C4-2B (cell line): Measurements from ENCODE around the gene DNAL1.

ENCODE experiments used
- ZFX ChIP-seq: fragments of 450-650 bp; IDR thresholded peaks from 2 replicates; pipeline ENCODE4 v1.6.1; 2017
- TF ChIP-seq, protein P1 (sequence below): fragments of 450-650 bp; conservative IDR thresholded peaks from 2 replicates; pipeline ENCODE4 v1.5.1; 2017; ENCODE audit warnings: mild to moderate bottlenecking

DNA sequence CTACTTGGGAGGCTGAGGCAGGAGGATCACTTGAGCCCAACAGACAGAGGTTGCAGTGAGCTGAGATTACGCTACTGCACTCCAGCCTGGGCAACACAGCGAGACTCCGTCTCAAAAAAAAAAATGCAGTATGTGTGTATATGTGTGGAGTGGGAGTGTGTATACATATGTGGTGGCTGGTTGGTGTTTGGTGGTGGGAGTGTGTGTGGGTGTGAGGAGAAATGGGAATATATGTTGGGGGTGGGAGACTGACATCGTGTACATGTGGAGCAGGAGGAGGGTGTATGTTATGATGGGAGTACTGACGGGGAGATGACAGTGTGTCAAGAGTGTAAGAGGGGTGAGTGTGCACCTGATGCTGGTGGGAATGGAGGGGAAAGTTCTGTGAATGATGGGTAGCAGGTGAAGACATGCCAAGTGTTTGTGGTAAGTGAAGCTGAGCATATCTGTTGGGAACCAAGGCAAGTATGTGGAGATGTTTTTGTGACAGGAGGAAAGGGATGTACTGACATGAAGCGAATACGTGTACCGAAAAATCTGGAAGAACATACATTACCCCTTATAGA, 65.2 kb downstream of the DNAL1 start:
- TF ChIP-seq, protein P1, sequence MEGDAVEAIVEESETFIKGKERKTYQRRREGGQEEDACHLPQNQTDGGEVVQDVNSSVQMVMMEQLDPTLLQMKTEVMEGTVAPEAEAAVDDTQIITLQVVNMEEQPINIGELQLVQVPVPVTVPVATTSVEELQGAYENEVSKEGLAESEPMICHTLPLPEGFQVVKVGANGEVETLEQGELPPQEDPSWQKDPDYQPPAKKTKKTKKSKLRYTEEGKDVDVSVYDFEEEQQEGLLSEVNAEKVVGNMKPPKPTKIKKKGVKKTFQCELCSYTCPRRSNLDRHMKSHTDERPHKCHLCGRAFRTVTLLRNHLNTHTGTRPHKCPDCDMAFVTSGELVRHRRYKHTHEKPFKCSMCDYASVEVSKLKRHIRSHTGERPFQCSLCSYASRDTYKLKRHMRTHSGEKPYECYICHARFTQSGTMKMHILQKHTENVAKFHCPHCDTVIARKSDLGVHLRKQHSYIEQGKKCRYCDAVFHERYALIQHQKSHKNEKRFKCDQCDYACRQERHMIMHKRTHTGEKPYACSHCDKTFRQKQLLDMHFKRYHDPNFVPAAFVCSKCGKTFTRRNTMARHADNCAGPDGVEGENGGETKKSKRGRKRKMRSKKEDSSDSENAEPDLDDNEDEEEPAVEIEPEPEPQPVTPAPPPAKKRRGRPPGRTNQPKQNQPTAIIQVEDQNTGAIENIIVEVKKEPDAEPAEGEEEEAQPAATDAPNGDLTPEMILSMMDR: no peak
- TF ChIP-seq ZFX: no peak
